Measurements from ENCODE around the gene PRDM10.

Gene PRDM10

GRCh38 chr11:129999407-129999806 is 3.2 kb downstream of the PRDM10 start:
- TF ChIP-seq, protein P1, sequence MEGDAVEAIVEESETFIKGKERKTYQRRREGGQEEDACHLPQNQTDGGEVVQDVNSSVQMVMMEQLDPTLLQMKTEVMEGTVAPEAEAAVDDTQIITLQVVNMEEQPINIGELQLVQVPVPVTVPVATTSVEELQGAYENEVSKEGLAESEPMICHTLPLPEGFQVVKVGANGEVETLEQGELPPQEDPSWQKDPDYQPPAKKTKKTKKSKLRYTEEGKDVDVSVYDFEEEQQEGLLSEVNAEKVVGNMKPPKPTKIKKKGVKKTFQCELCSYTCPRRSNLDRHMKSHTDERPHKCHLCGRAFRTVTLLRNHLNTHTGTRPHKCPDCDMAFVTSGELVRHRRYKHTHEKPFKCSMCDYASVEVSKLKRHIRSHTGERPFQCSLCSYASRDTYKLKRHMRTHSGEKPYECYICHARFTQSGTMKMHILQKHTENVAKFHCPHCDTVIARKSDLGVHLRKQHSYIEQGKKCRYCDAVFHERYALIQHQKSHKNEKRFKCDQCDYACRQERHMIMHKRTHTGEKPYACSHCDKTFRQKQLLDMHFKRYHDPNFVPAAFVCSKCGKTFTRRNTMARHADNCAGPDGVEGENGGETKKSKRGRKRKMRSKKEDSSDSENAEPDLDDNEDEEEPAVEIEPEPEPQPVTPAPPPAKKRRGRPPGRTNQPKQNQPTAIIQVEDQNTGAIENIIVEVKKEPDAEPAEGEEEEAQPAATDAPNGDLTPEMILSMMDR (IDR thresholded peaks at IDR 0.05; ENCODE audit: borderline replicate concordance, extremely low read depth, low read length, poor library complexity, severe bottlenecking): no peak
- TF ChIP-seq EZH2 (IDR thresholded peaks at IDR 0.05; ENCODE audit: borderline replicate concordance, low read depth, low read length, severe bottlenecking): no peak
- Histone ChIP-seq H3K36me3 (ENCODE audit: insufficient read depth, low read length) (peaks cover 3% of the 10 kb centered on the region; the same call in 1 of the 2 replicates), H3K9me3 (ENCODE audit: insufficient read depth, low read length, severe bottlenecking) (no peaks in the 10 kb centered on the region), H4K20me1 (ENCODE audit: insufficient read depth, low read length) (peaks cover 7% of the 10 kb centered on the region; the same call in 1 of the 2 replicates), H3K4me1 (ENCODE audit: insufficient read depth, low read length) (peaks cover 22% of the 10 kb centered on the region), H2AFZ (ENCODE audit: low read depth, low read length) (no peak overlapping the region), H3K4me3 (ENCODE audit: low read depth in 1 of 2, low read length in 2 of 2) (no peak overlapping the region), H3K27ac (ENCODE audit: low read length) (no peak overlapping the region), H3K9ac (ENCODE audit: low read depth, low read length) (no peak overlapping the region), H3K79me2 (ENCODE audit: insufficient read depth, low read length) (peaks cover 59% of the 10 kb centered on the region), H3K27me3 (ENCODE audit: insufficient read depth, low read length, poor library complexity) (no peaks in the 10 kb centered on the region), H3K4me2 (ENCODE audit: insufficient read depth, low read length) (no peak overlapping the region)
- ATAC-seq (ENCODE audit: insufficient read depth, low read depth) (no peak), DNase-seq (no peak)

DNA sequence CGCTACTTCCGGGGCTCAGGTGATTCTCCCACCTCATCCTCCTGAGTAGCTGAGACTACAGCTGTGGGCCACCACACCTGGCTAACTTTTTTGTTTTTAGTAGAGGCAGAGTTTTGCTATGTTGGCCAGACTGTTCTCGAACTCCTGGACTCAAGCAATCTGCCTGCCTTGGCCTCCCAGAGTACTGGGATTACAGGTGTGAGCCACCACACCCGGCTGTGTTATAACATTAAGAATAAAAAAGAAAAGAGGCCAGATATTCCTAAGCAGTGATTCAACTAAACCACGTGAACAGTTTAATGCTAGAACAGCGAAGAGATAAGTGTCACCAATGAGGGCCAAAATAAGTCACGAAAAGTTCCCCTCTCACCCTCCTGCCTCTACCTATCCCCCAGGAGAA is 3.7 kb downstream of the PRDM10 start:
- Histone ChIP-seq H4K20me1 (ENCODE audit: insufficient read depth, low read length) (peaks cover 7% of the 10 kb centered on the region; the same call in 1 of the 2 replicates), H3K79me2 (ENCODE audit: insufficient read depth, low read length) (peaks cover 58% of the 10 kb centered on the region), H3K4me2 (ENCODE audit: insufficient read depth, low read length) (no peak overlapping the region), H2AFZ (ENCODE audit: low read depth, low read length) (no peak overlapping the region), H3K9ac (ENCODE audit: low read depth, low read length) (no peak overlapping the region), H3K36me3 (ENCODE audit: insufficient read depth, low read length) (peaks cover 3% of the 10 kb centered on the region; the same call in 1 of the 2 replicates), H3K4me3 (ENCODE audit: low read depth in 1 of 2, low read length in 2 of 2) (no peak overlapping the region), H3K27ac (ENCODE audit: low read length) (no peak overlapping the region), H3K27me3 (ENCODE audit: insufficient read depth, low read length, poor library complexity) (no peaks in the 10 kb centered on the region), H3K4me1 (ENCODE audit: insufficient read depth, low read length) (peaks cover 17% of the 10 kb centered on the region), H3K9me3 (ENCODE audit: insufficient read depth, low read length, severe bottlenecking) (no peaks in the 10 kb centered on the region)
- DNase-seq (no peak), ATAC-seq (ENCODE audit: insufficient read depth, low read depth) (no peak)
- TF ChIP-seq, protein P1 (IDR thresholded peaks at IDR 0.05; ENCODE audit: borderline replicate concordance, extremely low read depth, low read length, poor library complexity, severe bottlenecking): no peak
- TF ChIP-seq EZH2 (IDR thresholded peaks at IDR 0.05; ENCODE audit: borderline replicate concordance, low read depth, low read length, severe bottlenecking): no peak

GRCh38 chr11:129998107-129998506 is 4.5 kb downstream of the PRDM10 start:
- ATAC-seq (ENCODE audit: insufficient read depth, low read depth) (no peak), DNase-seq (no peak)
- Histone ChIP-seq H3K27me3 (ENCODE audit: insufficient read depth, low read length, poor library complexity) (no peaks in the 10 kb centered on the region), H3K9ac (ENCODE audit: low read depth, low read length) (no peak overlapping the region), H4K20me1 (ENCODE audit: insufficient read depth, low read length) (peaks cover 7% of the 10 kb centered on the region; the same call in 1 of the 2 replicates), H3K4me2 (ENCODE audit: insufficient read depth, low read length) (no peak overlapping the region), H3K4me1 (ENCODE audit: insufficient read depth, low read length) (peaks cover 12% of the 10 kb centered on the region), H3K4me3 (ENCODE audit: low read depth in 1 of 2, low read length in 2 of 2) (no peak overlapping the region), H3K79me2 (ENCODE audit: insufficient read depth, low read length) (peaks cover 54% of the 10 kb centered on the region), H3K36me3 (ENCODE audit: insufficient read depth, low read length) (peaks cover 3% of the 10 kb centered on the region; the same call in 1 of the 2 replicates), H3K27ac (ENCODE audit: low read length) (no peak overlapping the region), H3K9me3 (ENCODE audit: insufficient read depth, low read length, severe bottlenecking) (no peaks in the 10 kb centered on the region), H2AFZ (ENCODE audit: low read depth, low read length) (no peak overlapping the region)
- TF ChIP-seq EZH2 (IDR thresholded peaks at IDR 0.05; ENCODE audit: borderline replicate concordance, low read depth, low read length, severe bottlenecking): no peak
- TF ChIP-seq, protein P1 (IDR thresholded peaks at IDR 0.05; ENCODE audit: borderline replicate concordance, extremely low read depth, low read length, poor library complexity, severe bottlenecking): no peak
